ENCODE results near the gene MARK1. TPM values are rescaled to one million over a fixed set of nuclear protein-coding genes. Genes with fewer than 3 reads are reported as not detected.

The MARK1 gene
- 0.17 and 0.29 TPM in 2 replicates for total RNA-seq

GRCh38 chr1:220527908-220528678 is at the start of gene MARK1:
Gene MARK1, plus strand, starts transcription at chr1:220528136. Its CDS starts 687 bp downstream, at chr1:220528823.

GRCh38 chr1:220690140-220691052 is 162.5 kb downstream of the MARK1 start, which contains the start of gene C1orf115:
Gene C1orf115, plus strand, starts transcription at chr1:220690363. Its CDS starts 40 bp downstream, at chr1:220690403.

Other genes with a start within 250 kb of the MARK1 start
- gene C1orf115, start 162.2 kb downstream of the MARK1 start, total RNA-seq, result 0.50 and 0.87 TPM in 2 replicates
- 6.1 and 14.2 TPM in 2 replicates for gene MTARC2, start 220.2 kb downstream of the MARK1 start, total RNA-seq